Measurements from ENCODE around the gene RARRES2.

The RARRES2 gene

DNA sequence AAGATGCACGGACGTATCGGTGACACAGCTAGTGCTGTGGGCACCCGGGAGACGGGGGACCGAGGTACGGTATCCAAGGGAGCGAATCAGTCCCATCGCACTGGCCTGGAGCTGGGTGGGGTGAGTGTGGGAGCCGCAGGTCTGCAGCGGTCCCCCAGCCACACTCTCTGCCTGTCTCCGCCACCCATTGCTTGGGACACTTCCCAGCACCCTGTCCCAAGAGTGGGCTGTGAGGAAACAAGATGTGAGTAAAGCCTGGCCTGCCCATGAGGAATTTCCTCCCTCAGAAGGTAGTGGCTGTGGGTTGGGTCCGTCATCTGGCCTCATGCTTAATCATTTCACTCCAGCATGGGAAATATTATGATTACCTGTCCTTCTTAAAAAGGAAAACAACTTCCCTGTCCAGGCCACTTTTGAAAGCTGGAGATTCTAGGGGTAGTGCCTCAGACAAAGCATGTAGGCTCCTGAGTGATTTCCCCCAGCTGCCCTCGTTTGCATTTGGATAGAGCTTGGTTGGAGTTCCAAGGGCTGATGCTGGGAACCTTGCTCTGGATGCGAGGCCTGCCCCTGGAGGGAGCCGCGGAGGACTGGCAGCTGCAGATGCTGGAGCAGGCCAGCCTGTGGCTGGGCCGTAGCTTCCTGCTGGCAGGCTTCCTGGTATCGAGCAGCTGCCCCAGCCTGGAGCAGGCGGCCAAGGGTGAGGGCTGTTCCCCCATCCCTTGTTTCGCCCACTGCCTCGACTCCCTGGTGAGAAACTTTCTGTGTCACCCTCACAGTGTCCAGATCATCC, 11.9 kb downstream of the RARRES2 start:
- no peak for DNase-seq (ENCODE audit: low read depth, low spot score)
- TF ChIP-seq, protein P1, sequence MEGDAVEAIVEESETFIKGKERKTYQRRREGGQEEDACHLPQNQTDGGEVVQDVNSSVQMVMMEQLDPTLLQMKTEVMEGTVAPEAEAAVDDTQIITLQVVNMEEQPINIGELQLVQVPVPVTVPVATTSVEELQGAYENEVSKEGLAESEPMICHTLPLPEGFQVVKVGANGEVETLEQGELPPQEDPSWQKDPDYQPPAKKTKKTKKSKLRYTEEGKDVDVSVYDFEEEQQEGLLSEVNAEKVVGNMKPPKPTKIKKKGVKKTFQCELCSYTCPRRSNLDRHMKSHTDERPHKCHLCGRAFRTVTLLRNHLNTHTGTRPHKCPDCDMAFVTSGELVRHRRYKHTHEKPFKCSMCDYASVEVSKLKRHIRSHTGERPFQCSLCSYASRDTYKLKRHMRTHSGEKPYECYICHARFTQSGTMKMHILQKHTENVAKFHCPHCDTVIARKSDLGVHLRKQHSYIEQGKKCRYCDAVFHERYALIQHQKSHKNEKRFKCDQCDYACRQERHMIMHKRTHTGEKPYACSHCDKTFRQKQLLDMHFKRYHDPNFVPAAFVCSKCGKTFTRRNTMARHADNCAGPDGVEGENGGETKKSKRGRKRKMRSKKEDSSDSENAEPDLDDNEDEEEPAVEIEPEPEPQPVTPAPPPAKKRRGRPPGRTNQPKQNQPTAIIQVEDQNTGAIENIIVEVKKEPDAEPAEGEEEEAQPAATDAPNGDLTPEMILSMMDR (IDR thresholded peaks at IDR 0.05; ENCODE audit: insufficient read depth, low read length, missing control alignments) = no peak
- ChIA-PET POLR2A (no interaction called here), CTCF (no interaction called here)
- H3K4me3 ChIP-seq (ENCODE audit: low read depth, low read length) = no peak overlapping the region

DNA sequence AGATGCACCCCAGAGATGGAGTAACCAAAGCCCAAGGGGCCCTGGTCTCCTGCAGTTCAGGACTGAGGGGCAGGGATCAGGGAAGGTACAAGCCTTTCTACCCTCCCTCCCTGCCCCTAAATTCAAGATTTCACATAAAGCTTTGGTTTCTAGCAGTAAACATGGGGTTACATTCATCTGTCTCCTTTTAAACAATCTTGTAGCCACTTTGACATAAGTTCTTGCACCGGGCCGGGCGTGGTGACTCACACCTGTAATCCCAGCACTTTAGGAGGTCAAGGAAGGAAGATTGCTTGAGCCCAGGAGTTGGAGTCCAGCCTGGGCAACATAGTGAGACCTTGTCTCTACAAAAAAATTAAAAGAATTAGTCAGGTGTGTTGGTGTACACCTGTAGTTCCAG, 14.1 kb downstream of the RARRES2 start:
- POLR2A ChIA-PET = no interaction called here

DNA sequence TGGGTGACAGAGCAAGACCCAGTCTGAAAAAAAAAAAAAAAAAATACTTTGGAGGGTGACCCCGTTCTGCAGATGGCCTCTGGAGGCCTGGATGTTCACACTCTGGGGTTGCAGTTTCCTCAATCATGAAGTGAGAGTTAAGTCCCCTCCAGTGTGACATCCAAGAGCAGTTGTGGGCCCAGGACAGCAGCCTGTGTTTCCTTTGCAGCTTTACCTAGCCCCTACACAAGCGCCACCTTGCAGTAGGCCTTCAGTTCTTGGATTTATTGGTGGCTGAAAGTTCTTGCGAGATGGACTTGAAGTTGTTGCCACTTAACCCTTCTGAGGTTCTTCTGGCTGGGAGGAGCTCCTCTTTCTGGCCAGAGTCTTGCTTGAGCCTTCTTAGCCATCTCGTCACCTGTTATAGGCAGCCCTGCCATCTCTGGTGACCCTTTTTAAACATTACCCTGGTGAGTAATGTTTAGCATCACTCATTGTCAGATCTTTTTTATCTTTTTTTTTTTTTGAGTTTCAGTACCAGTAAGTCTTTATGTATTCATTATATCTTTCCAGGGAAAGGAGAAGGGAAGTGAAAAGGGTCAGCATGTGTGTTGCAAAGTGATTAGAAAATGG, 14.7 kb downstream of the RARRES2 start:
- DNase-seq (ENCODE audit: low read depth, low spot score) = no peak
- H3K4me3 ChIP-seq (ENCODE audit: low read depth, low read length) = no peak overlapping the region
- TF ChIP-seq, protein P1 (IDR thresholded peaks at IDR 0.05; ENCODE audit: insufficient read depth, low read length, missing control alignments) = no peak
- POLR2A ChIA-PET = no interaction called here
- CTCF ChIA-PET = no interaction called here

More for the DNA sequence above, 14.1 kb downstream of the RARRES2 start:
- H3K4me3 ChIP-seq (ENCODE audit: low read depth, low read length) = no peak overlapping the region
- CTCF ChIA-PET = no interaction called here
- DNase-seq (ENCODE audit: low read depth, low spot score) = no peak
- TF ChIP-seq, protein P1 (IDR thresholded peaks at IDR 0.05; ENCODE audit: insufficient read depth, low read length, missing control alignments) = no peak

DNA sequence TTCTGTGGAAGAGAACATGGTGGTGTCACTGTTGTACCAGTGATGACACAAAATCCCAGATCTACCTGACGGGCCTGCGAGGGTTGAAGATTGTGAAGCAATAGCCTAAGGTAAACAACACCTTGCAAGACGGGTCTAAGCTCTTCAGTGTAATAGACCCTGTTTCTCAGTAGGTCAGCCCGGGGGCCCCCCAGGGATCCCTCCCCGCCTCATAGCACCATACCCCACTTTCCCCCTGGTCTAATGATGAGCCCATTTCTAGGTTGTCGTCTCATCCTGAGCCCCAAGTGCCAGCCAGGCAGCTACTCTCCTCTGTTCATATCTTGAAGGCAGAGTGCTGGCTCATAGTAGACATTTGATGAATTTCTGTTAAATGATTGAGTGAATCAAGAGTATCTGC, 15.5 kb downstream of the RARRES2 start:
- ChIA-PET POLR2A (no interaction called here), CTCF (no interaction called here)
- TF ChIP-seq, protein P1 (IDR thresholded peaks at IDR 0.05; ENCODE audit: insufficient read depth, low read length, missing control alignments) = no peak
- no peak overlapping the region for H3K4me3 ChIP-seq (ENCODE audit: low read depth, low read length)
- no peak for DNase-seq (ENCODE audit: low read depth, low spot score)

DNA sequence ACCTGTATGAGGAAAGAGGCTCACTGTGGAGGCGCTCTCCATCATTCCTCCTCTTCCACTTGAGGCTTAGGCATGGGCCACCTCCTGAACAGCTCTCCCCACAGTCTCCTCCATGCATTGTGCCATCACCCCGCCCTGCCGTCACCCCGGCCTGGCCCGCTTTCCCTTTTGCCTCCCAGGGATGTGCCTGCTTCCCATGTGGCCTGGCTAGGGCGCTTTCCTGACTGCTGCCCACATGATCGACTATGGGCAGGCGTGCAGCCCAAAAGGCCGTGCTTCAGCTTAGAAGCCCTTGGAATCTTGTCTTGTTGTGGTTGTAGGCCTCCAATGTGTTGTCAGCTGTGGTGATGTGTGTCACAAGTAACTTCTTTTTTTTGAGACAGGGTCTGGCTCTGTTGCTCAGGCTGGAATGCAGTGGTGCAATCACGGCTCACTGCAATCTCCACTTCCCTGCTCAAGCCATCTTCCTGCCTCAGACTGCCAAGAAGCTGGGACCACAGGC, 16.3 kb downstream of the RARRES2 start:
- TF ChIP-seq, protein P1 (IDR thresholded peaks at IDR 0.05; ENCODE audit: insufficient read depth, low read length, missing control alignments) = no peak
- H3K4me3 ChIP-seq (ENCODE audit: low read depth, low read length) = no peak overlapping the region
- DNase-seq (ENCODE audit: low read depth, low spot score) = no peak
- ChIA-PET CTCF (no interaction called here), POLR2A (no interaction called here)

DNA sequence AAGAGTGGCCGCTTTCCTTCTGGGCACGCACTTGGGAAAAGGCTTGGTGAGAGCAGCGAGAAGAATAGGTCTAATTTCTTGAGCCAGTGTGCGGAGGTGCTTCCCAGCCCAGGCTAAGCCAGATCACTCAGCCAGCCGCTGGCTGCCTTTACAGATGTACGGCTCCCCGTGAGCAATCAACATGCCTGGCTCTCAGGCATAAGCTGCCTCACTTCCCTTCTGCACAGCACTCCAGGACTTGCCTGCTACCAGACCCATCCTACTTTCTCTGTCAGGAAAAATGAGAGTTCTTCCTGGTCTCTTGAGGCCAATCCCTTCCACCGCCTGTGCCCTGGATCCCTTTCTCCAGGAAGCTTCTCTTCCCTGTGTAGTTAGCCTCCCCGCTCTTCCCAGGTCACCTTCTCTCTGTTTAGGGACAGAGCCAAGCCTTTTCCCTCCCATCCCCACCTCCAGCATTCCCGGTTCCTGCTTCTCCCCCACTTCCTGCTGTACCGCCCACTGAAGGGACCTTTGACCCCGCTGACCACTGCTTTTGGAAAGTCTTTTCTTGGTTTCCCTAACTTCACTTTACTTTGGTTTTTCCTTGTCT, 17.0 kb downstream of the RARRES2 start:
- CTCF ChIA-PET = no interaction called here
- no peak for DNase-seq (ENCODE audit: low read depth, low spot score)
- TF ChIP-seq, protein P1 (IDR thresholded peaks at IDR 0.05; ENCODE audit: insufficient read depth, low read length, missing control alignments) = no peak
- POLR2A ChIA-PET = no interaction called here
- no peak overlapping the region for H3K4me3 ChIP-seq (ENCODE audit: low read depth, low read length)

Data from AG04449 (cell line).